HG03064 (cell line): Measurements from ENCODE around the gene GGPS1.
"Not testable (repeated sequence)": the region's sequence is repeated elsewhere in the genome, so short reads cannot be mapped to it uniquely, and the experiment has no call there.

ENCODE experiments used
- ATAC-seq: cut with Tn5 transposase; IDR thresholded peaks from one replicate; pipeline ENCODE4 v1.9.1; 2021; ENCODE audit warnings: low read depth; ENCODE audit not compliant: unreplicated experiment

GGPS1 gene

DNA sequence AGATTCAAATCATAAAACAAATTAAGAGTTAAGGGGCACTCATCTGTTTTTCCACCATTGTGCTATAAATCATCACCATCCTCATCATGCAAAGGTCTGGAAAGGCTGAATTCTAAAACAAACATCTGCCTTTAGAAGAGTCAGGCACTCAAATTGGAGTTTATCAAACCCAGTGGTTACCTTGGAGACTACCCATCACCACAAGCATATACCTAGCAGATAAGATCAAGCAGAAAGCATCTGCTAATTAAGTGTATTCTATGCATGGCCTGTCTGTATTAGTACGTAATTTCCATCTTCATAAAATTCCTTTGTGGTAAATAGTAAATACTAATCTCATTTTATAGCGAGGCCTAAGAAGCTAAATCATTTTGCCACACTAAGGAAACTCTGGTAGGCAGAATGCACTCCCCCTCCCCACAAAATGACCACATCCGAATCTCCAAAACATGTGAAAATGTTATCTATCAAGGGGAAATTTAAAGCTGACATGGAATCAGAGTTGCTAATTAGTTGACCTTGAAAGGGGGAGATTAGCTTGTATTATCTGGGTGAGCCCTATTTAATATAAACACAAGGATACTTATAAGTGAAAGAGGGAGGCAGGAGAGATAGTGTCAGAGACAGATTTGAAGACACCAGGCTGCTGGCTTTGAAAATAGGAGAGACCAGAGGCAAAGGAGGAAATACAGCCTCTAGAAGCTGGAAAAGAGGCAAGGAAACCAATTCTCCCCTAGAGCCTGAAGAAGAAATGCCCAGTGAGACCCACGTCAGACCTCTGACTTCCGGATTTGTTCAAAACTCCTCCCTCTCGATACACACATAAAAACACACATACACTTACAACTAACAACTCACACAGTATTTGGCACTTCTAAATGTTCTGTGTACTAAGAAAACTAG, 23.6 kb upstream of the GGPS1 start:
- ATAC-seq: no peak

DNA sequence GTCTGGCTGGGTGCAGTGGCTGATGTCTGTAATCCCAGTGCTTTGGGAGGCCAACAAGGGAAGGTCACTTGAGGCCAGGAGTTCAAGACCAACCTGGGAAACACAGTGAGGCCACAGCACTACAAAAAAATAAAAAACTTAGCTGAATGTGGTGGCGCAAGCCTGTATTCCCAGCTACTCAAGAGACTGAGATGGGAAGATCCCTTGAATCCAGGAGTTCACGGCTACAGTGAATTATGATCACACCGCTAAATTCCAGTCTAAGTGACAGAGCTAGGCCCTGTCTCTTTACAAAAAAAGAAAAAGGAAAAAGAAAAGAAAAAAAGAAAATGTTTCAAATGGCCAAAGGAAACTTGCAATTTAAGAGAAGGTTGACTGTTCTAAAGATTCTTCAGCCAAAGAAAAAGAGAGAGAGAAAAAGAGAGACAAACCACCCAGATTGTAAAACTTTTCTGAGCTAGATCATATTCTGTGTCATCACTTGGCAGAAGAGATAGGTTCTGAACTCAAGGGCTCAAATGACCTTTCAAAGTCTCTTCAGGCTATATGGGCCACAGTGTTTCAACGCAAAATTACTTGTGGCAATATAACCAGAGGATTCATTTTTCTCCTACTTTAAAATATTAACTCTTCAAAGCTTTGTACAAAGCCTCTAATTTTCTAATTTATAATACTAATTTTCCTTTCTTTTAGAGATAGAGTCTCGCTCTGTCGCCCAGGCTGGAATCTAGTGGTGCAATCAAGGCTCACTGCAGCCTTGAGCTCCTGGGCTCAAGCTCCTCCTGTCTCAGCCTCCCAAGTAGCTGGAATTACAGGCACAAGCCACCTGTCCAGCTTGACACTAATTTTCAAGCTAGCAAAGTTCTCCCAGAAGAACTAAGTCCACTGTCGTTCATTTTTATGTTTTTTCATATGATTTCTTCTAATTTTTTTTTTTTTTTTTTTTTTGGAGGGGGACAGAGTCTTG, 20.9 kb upstream of the GGPS1 start:
- ATAC-seq: no peak

DNA sequence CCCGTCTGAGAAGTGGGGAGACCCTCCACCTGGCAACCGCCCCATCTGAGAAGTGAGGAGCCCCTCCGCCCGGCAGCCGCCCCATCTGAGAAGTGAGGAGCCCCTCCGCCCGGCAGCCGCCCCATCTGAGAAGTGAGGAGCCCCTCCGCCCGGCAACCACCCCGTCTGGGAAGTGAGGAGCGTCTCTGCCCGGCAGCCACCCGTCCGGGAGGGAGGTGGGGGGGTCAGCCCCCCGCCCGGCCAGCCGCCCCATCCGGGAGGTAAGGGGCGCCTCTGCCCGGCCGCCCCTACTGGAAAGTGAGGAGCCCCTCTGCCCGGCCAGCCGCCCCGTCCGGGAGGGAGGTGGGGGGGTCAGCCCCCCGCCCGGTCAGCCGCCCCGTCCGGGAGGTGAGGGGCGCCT, 19.2 kb upstream of the GGPS1 start:
- ATAC-seq: not testable (repeated sequence)

GRCh38 chr1:235313262-235313661, 15.1 kb upstream of the GGPS1 start:
- no peak for ATAC-seq

DNA sequence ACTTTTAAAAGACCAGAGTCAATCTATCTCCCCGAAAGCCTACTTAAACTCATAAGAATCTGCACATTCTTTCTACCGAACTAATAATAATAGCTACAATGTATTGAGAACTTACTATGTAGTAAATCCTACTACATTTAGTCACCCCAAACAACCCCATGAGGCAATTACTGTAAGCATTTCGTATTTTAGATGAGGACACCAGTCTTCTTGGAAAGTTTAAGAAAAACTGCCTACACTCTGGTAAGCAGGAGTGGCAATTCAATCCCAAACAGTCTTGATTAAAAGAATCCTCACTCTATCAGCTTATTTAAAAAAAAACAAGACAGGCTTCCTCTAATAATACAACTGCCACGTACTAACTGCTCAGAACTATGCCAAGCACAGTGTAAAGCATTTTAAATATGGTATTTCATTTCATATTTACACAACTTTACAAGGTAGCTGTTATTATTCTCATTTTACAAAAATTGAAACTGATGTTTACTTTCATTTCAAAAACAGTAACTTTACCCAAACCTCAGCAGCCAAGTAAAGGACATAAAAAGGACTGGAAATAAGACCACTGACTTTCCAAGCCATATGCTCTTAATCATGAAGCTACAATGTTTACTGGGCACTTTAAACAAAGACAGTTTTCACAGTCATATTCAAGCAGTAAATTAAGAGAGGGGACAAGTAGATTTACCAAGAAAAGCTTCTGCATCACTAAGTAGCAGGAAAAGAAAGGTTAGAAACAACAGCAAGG, 14.3 kb upstream of the GGPS1 start:
- ATAC-seq: no peak

- ATAC-seq: no peak
Measured at GRCh38 chr1:235315173-235315572, 13.2 kb upstream of the GGPS1 start.

GRCh38 chr1:235315735-235316134, 12.6 kb upstream of the GGPS1 start:
- ATAC-seq: no peak

GRCh38 chr1:235317168-235317567, 11.2 kb upstream of the GGPS1 start:
- ATAC-seq: no peak

DNA sequence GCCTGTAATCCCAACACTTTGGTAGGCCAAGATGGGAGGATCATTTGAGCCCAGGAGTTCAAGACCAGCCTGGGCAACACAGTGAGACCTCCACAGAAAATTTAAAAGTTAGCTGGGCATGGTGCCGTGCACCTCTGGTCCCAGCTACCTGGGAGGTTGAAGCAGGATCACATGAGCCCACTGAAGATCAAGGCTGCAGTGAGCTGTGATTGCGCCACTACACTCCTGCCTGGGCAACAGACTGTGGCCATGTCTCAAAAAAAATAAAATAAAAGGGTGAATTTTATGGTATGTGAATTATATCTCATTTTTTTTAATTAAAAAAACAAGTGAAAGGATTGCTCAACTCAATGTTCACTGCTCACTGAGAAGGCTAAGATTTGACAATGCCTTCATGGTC, 9.1 kb upstream of the GGPS1 start:
- no peak for ATAC-seq

- no peak for ATAC-seq
Measured at GRCh38 chr1:235320521-235321179, 7.7 kb upstream of the GGPS1 start.

- ATAC-seq: no peak
Measured at GRCh38 chr1:235324296-235324695, 4.1 kb upstream of the GGPS1 start.

- ATAC-seq: no peak
Measured at GRCh38 chr1:235325139-235325538, 3.2 kb upstream of the GGPS1 start.

DNA sequence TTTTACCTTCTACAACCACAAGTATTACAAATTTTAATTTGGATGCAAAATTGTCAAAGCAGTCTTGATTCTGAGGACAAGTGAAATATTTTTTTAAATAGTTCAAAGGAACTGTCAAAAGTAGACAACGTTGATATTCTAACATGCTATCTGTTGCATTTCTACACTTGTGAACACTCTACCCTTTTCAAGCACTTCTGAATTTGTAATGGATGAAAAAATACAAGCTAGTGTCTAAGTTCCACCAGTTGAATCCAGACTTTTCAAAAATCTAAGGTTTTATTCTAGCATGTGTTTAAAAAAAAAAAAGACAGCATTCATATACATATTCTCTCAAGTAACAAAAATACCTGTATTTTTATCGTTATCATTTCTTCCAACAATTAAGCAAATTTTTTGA, 2.5 kb upstream of the GGPS1 start:
- no peak for ATAC-seq

- ATAC-seq: no peak
Measured at GRCh38 chr1:235326719-235327558, 1.4 kb upstream of the GGPS1 start.

- ATAC-seq: peak; percentile 2
Measured at GRCh38 chr1:235327559-235328270, 655 bp upstream of the GGPS1 start, which contains the start of gene ARID4B. TSS of gene ARID4B (minus strand) at chr1:235328179. CDS start at chr1:235326919, 1,260 bp downstream.

DNA sequence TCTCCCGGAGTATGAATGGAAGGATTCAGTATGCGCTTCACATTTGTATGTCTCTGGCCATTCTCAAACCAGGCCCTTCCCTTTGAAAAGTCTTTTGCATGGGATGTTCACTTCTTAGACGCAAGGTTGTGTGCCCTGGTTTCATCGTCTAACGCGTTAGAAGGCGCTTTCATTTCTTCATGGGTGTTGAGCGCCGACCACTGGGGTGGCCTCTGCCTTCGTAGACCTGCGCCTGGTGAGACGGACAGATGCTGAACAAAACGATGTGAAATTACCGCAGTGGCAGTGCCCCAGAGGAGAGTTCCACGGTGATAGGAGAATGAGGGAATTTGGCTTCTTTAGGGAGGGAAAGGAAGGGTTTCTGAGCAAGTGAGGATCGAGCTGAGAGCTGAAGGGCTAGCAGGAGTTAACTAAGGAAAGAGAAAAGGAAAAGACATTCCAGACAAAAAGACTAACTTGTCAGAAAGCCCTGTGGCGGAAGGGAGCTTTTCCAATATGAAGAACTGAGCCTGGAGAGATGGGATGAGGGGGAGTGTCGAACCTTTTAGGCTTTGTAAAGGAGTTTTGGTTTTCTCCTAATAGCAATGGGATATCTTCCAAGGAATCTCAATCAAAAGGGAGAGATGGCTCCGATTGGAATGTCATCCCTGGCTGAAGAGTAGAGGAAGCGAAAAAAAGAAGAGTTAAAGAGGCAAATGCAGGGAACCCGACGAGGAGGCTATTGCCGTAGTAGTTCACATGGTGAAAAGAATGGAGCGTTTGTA, 951 bp downstream of the GGPS1 start:
- ATAC-seq: peak; percentile 28

DNA sequence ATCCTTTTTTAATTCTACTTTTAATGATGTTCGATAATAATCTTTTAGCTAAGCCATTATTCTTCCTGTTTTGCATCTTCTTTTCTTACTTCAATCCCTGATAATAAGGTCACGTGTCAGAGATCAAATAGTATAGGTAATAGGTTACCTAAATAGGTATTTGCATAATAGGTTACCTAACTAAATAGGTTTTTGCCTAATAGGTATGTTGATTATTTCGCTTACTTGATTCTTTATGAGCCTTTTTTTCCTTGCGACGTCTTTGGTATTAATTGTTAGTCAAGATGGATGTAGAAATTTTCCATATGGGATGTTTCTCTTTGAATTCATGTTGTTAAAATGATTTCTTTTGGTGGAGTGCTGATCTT, 2.5 kb downstream of the GGPS1 start:
- no peak for ATAC-seq

DNA sequence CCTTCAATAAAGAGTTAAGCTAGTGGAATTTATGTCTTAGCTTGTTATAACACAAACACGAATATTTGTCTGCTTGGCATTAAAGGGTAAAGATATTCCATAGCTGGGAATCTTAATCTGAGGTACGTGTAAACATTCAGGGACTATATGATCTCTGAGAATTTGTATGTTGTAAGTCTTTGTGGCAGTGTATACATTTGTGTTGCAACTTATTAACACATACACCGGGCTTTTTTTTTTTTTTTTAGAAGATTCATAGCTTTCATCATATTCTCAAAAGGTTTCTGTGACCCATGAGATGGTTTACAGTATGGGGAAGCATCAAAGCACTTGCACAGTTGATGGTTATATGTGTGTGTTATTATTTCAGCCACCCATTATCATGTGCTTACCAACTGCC, 3.0 kb downstream of the GGPS1 start:
- ATAC-seq: no peak
